ELF-1 (cell line): ENCODE data around the gene ACR.
A peak's percentile ranks its signal among the peaks of the same experiment; 100 is the strongest.
"Not testable (repeated sequence)": the region's sequence is repeated elsewhere in the genome, so short reads cannot be mapped to it uniquely, and the experiment has no call there.

ENCODE experiments used
- DNase-seq: peaks from one replicate; pipeline ENCODE4 v3.0.0-alpha.2; 2016; ENCODE audit warnings: low read depth, low spot score

Gene ACR

DNA sequence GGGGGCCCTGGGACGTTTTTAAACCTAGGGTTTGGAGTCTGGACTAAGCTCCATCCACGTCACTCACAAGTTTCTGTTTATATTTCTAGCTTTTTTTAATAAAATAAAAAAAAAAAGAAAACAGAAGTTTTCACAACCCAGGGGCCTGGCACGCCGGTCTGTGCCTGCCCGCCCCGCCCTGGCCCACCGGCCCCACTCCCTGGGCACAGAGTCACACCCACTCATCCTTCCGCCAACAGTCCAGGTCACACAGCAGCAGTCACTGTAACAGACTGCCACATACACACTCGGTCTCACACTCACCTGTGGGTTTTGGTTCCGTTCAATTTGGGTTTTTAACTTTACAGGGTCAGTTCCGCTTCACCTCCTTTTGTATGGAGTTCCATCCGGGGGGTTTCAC is 5.3 kb upstream of the ACR start:
- no peak for DNase-seq

DNA sequence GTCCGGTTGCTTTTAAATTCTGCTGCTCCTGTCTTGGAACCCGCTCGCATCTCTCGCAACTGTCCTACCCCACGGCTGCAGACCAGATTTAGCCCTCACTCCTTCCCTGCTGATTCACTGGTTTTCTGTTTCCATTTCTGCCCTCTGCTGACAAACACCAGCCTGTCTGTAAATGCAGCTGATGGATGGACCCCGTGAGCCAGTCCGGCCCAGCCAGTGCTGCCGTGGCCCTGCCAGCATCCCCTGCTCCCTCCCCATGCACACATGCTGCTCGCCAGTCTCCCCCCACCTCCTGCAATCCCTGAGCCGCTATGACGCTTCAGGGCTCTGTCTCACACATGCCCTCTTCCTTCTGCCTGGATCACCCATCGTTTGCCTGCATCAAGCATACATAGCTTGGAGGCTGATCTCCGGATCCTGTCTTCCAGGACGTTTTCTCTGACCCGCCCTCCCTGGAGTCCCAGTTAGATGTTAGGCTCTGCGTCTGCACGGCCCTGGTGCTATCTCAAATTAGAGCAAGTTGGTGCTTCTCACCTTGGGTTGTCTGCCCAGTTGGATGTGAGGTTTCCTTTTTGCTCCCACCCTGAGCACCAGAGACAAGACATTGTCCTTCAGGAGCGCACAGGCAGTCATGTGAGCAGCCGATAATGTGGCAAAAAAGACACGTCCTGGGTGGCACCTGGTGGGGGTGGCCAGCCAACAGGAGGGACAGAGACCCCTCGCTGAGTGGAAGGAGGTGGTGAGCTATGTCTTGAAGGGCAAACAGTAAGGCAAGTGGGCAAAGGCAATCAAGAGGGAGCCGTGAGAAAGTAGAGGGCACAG is 4.3 kb upstream of the ACR start:
- DNase-seq, result peak; percentile 44

DNA sequence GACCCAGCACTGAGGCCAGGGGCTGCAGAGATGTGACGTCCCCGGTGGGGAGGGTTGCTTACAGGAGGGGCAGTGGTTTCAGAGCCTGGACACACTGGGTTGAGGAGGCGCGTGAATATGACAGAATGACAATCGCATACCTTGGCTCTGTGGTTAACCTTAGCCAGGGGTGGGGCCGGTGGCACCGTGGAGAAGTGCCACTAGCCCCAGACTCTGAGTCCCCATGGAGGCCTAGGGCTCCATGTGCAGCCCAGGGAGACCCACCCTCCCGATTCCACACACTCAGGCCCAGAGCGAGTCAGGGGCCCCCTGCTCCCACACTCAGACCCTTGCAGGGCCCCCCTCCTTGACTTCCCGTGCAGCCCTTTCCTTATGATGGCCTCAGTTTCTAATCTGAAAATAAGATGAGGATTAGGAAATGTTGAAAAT is 3.6 kb upstream of the ACR start:
- no peak for DNase-seq

DNA sequence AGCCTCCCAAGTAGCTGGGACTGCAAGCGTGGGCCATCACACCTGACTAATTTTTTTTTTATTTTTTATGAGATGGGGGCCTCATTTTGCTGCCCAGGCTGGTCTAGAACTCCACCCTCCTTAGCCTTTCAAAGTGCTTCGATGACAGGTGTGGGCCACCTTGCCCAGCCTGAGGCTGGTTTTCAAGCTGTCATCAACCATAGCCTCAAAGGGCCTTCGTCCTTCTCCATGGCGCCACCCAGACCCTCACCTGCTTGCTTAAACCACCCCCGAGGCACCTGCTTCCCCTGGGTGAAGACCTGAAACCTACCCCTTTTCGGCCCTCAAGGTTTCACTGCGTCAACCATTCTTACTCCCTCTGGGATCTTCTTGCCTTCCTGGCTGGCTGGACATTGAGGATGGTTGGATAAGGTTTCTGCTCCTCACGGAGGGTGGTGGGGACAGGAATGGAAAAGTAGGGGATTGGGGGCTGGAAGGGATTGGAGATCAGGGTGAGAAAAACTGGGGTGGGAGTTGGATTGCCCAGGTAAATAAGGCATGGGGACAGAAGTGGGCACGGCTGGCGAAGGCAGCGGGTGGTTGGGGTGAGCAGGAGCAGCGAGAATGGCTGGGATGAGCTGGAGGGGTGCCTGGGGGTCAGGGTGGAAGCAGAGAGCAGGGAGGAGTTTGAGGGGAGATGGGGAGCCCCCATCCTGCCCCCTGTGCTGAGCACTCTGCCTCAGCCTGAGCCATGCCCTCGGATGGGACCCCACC is 2.8 kb upstream of the ACR start:
- no peak for DNase-seq

DNA sequence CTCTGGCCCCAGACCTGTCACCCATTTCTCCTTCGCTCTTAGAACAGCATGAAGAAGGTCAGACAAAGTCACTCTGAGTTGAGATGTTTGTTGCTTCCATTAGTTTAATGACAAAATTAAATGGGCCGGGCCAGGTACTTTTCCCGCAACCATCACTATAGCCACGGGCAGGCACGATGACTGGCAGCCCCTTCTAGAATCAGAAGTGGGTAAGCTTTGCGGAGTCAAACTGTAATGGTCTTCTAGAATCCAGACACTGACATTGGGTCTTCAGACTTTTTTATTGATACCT is 2.3 kb upstream of the ACR start:
- DNase-seq, result no peak

DNA sequence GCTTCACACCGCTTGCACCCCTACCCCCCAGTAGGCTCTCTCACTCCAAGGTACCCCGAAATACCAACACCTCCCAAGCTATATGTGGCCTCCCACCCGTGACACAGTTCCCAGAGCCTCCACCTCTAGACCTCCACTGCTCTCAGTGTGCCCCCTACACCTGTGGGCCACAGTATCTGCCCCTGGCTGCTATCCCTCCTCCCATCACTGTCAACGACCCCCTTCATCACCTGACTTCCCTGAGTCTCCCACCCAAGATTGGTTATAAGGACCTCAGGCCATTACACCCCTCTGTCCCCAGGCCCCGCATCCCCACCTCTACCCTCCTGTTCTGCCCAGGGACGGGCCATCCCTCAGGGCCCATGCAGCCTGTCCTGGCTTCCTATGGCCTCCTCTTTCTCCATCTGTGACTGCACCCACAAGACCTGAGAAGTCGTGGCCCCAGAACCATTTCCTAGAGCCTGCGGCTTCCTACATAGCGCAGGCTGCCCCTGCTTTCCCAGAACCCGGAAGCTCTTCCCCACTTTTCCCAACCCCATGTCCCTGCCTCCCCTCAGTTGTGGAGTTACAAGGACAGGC is 734 bp downstream of the ACR start:
- no peak for DNase-seq

DNA sequence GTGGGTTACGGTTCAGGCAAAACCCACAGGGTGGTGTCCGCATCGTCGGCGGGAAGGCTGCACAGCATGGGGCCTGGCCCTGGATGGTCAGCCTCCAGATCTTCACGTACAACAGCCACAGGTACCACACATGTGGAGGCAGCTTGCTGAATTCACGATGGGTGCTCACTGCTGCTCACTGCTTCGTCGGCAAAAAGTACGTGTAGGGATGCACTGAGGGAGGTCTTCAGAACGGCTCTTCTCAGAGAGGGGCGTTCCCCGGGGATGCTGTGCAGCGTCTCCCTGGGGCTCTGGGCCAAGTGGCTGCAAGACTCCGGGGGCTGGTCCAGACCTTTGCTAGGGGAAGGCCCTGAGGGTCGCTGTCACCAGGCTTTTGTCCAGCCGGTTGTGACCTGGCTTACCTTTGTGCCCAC is 1.3 kb downstream of the ACR start:
- DNase-seq, result no peak

DNA sequence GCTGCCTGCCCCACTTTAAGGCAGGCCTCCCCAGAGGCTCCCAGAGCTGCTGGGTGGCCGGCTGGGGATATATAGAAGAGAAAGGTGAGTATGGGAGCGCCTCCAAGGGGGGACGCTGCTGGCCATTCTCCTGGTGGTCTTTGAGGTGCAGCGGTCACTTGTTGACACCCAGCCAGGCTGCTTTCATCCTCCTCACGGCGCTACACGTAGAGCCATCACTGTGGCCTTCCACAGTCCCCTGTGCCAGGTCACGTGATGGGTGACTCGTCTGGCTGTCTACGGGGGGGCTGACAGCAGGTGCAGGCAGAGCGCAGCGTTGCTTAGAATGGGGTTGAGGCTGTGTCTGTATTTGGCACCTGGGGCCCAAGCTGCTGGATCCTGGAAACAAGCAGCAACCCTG is 1.9 kb downstream of the ACR start:
- DNase-seq, result no peak

DNA sequence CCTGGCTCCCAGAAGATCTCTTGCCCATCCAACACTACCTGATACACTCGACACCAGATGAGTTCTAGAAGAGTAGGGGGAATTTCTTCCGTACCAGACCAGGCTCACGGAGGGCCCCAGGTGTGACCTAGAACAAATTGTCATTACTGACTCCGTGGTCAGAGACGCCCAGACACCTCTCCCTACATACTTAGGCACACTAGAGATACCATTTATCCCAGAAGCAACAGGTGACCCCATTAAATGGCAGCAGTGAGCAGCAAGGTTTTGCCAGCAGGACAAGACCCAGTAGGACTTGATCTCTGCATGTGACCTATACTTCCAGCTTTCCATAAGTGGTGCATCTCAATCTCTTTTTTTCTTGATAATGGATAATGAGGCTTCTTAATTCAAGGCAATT is 2.7 kb downstream of the ACR start:
- DNase-seq, result not testable (repeated sequence)

DNA sequence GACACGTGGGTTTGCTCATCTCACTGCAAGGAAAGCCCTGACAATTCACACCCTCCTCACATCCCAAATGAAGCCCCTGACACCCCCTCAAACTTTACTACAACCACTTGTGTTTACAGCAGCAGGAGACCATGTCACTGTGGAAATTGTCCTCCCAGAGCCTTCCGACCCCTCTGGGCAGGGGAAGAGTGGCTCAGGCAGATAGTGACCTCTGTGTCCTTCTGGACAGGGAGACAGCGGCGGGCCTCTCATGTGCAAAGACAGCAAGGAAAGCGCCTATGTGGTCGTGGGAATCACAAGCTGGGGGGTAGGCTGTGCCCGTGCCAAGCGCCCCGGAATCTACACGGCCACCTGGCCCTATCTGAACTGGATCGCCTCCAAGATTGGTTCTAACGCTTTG is 6.4 kb downstream of the ACR start:
- not testable (repeated sequence) for DNase-seq

DNA sequence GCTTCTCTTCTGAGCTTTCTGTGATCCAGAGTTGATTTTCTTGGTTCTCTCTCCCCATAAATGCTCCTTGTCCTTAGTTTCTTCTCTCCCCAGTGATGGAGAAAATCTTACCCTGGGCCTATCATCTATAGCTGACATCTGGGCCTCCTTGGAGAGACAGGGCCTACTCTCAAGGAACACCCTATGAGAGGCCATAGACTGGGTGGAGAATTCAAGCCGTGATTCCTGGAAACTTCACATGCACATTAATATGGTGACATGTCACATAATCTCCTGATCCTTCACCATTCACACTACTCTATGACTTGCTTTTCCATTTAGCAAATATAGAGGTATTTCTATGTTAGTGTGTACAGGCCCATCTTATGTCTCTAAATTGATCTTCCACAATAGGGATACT is 9.5 kb downstream of the ACR start:
- not testable (repeated sequence) for DNase-seq

DNA sequence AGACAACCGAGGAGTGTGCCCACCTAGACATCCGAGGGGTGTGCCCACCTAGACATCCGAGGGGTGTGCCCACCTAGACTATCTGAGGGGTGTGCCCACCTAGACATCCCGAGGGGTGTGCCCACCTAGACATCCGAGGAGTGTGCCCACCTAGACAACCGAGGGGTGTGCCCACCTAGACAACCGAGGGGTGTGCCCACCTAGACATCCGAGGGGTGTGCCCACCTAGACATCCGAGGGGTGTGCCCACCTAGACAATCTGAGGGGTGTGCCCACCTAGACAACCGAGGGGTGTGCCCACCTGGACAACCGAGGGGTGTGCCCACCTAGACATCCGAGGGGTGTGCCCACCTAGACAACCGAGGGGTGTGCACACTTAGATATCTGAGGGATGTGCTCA is 10.6 kb downstream of the ACR start:
- DNase-seq, result not testable (repeated sequence)

DNA sequence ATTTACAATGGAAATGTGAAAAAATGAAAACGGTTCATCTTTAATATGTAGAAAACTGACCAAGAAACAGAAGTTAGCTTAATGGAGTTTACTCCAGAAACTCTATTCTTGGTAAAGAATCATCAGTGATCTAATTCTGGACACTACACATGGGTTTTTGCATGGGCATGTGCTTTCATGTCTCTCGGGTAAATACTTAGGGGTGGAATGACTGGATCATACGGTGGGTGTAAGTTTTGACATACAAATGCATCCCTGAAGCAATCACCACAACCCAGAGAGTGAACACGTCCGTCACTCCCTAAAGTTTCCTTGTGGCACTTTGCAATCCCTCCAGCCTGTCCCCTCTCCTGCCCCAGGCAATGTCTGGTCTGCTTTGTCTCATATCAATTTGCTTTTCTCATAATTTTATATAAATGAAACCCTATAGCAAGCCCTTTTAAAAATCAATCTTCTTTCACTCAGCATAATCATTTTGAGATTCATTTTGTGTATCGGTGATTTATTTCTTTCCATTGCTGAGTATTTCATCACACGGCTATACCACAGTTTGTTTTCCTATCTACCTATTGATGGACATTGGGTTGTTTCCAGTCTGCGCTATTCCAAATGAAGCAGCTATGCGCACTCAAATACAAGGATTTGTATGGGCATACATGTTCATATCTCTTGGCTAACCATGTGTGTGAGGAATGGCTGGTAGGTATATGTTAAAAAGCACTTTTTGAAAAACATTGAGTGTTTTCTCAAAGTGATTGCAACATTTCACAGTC is 11.5 kb downstream of the ACR start:
- DNase-seq, result not testable (repeated sequence)

DNA sequence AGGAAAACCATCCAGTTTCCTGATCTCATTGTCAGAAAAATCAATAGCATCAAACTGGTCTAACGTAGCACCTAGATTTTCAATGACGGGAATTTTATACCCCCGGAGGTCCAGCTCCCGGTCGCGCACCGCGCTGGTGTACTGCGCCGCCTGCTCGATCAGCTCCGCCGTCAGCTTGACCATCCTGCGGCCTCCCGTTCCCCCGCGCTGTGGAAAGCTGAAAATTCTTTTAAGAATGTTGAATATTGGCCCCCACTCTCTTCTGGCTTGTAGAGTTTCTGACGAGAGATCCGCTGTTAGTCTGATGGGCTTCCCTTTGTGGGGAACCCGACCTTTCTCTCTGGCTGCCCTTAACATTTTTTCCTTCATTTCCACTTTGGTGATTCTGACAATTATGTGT is 17.2 kb downstream of the ACR start:
- not testable (repeated sequence) for DNase-seq

DNA sequence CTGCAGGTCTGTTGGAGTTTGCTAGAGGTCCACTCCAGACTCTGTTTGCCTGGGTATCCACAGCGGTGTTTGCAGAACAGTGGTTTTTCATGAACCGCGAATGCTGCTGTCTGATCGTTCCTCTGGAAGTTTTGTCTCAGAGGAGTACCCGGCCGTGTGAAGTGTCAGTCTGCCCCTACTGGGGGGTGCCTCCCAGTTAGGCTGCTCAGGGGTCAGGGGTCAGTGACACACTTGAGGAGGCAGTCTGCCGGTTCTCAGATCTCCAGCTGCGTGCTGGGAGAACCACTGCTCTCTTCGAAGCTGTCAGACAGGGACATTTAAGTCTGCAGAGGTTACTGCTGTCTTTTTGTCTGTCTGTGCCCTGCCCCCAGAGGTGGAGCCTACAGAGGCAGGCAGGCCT is 18.4 kb downstream of the ACR start:
- DNase-seq, result not testable (repeated sequence)

DNA sequence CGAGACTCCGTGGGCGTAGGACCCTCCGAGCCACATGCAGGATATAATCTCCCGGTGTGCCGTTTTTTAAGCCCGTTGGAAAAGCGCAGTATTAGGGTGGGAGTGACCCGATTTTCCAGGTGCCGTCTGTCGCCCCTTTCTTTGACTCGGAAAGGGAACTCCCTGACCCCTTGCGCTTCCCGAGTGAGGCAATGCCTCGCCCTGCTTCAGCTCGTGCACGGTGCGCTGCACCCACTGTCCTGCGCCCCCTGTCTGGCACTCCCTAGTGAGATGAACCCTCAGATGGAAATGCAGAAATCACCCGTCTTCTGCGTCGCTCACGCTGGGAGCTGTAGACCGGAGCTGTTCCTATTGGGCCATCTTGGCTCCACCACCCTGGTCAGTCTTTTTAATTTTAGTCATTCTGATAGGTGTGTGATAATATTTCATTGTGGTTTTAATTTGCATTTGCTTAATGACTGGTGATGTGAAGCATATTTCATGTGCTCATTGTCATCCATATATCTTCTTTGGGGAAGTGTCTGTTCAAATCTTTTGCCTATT is 19.0 kb downstream of the ACR start:
- DNase-seq, result peak; percentile 17

DNA sequence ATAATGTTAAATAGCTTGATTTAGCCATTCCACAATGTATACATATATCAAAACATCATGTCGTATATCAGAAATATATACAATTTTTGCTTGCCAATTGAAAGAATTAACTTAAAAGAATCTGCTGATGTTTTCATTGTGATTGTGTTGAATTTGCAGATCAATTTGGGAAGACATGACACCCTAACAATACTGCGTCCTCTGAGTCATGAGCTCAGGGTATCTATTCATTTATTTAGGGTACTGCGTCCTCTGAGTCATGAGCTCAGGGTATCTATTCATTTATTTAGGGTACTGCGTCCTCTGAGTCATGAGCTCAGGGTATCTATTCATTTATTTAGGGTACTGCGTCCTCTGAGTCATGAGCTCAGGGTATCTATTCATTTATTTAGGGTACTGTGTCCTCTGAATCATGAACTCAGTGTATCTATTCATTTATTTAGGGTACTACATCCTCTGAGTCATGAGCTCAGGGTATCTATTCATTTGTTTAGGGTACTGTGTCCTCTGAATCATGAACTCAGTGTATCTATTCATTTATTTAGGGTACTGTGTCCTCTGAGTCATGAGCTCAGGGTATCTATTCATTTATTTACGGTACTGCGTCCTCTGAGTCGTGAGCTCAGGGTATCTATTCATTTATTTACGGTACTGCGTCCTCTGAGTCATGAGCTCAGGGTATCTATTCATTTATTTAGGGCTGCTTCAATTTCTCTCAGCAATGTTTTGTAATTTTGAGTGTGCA is 21.8 kb downstream of the ACR start:
- DNase-seq, result not testable (repeated sequence)

DNA sequence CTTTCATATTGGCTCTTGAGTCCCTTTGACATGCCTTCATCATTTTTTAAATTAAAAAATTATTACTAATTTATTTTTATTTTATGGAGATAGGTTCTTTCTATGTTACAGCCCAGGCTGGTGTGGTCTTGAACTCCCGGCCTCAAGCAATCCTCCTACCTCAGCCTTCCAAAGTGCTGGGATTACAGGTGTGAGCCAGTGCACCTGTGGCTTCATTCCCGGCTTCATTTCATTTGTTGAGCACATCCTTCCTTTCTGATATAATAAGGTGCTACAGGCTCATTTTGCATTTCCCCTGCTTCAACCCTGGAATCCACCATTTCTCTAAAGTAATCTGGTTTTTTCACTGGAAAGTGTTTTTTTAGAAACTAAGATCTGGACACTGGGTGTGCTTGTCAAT is 23.8 kb downstream of the ACR start:
- not testable (repeated sequence) for DNase-seq

DNA sequence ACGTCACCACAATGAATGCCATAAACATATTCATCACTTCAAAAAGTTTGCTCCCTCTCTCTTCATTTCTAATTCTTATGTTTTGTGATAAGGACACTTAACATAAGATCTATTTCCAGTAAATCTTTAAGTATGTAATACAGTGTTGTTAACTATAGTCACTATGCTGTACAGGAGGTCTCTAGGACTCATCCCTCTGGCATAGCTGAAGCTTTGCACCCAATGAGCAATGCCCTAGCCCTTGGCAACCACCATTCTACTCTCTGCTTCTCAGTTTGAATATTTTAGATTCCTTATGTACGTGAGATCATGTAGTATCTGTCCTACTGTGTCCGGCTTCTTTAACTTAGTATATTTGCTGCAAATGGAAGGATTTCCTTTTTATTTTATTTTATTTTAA is 26.3 kb downstream of the ACR start:
- not testable (repeated sequence) for DNase-seq

DNA sequence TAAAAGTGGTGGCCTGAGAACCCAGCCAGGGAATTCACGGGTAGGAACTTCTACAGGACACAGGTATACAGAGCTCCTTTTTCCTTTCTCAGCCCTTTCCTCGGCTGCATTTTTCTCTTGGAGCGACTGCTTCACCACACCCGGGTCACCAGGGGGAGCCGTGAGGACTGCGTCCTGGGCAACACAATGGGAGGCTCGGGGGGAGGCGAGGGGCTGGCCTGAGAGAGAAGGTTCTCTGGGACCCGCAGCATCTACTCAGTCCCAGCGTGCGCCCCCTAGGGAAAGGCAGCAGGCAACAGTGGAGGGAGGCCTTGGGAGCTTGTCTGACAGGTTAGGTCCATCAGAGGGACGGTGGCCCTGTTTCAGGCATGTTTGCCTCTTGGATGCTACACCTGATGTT is 37.1 kb downstream of the ACR start:
- peak; percentile 95 for DNase-seq

DNA sequence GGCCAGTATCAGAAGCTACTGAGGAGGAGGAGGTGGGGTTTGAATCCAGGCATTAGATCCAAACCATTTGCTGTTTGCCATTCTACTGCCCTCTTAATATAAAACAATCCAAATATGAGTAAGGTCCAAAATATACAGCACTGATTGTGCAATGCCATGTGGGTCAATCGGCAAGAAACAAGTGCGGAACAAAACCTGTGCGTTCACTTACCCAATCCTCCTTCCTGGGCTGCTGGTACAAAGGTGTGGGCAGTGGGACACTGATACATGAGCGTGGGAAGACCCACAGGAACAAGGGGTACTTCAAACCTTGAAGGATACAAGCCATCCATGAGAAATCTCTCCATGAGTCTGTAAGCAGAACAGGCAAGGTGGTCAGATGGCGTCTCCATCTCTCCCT is 39.6 kb downstream of the ACR start:
- not testable (repeated sequence) for DNase-seq
